Skeletal muscle tissue (tissue), 4 donors: Measurements from ENCODE around the gene UCP3. TPM values are rescaled to one million over a fixed set of nuclear protein-coding genes. Genes with fewer than 3 reads are reported as not detected.

Experiments
- H3K27ac ChIP-seq: one replicate; pipeline ENCODE4 v1.7.0; 2013; ENCODE audit warnings: mild to moderate bottlenecking, low read depth, low read length, inconsistent platforms
- H3K27me3 ChIP-seq, 3 donors: one replicate each; pipeline ENCODE4 v1.7.0; 2013; ENCODE audit warnings: low read length in 3 of 3; ENCODE audit not compliant: control insufficient read depth in 3 of 3, insufficient read depth in 3 of 3
- H3K36me3 ChIP-seq, 3 donors: one replicate each; pipeline ENCODE4 v1.7.0; 2013; ENCODE audit warnings: low read length in 3 of 3; ENCODE audit not compliant: control insufficient read depth in 3 of 3, insufficient read depth in 3 of 3
- H3K4me1 ChIP-seq, 3 donors: one replicate each; pipeline ENCODE4 v1.7.0; 2013; ENCODE audit warnings: low read length in 3 of 3, mild to moderate bottlenecking in 3 of 3; ENCODE audit not compliant: control insufficient read depth in 3 of 3, insufficient read depth in 3 of 3
- H3K4me3 ChIP-seq, 3 donors: one replicate each; pipeline ENCODE4 v1.7.0; 2013; ENCODE audit warnings: low read length in 3 of 3
- H3K9ac ChIP-seq, 3 donors: one replicate each; pipeline ENCODE4 v1.7.0; 2013; ENCODE audit warnings: low read length in 3 of 3, mild to moderate bottlenecking in 3 of 3, moderate library complexity in 2 of 3, low read depth in 1 of 3
- H3K9me3 ChIP-seq, 3 donors: one replicate each; pipeline ENCODE4 v1.7.0; 2013; ENCODE audit warnings: low read length in 3 of 3; ENCODE audit not compliant: control insufficient read depth in 3 of 3
- total RNA-seq: library from RNA; depleted of rRNA; stranded (reverse); fragments of >200 nt; gene quantifications from one replicate; pipeline ENCODE4 v1.2.3, GENCODE V29; 2014
- donor health status: Osteomylitis.

The UCP3 gene
- total RNA-seq, 1 donor from 2014 or later = 1.6 TPM

DNA sequence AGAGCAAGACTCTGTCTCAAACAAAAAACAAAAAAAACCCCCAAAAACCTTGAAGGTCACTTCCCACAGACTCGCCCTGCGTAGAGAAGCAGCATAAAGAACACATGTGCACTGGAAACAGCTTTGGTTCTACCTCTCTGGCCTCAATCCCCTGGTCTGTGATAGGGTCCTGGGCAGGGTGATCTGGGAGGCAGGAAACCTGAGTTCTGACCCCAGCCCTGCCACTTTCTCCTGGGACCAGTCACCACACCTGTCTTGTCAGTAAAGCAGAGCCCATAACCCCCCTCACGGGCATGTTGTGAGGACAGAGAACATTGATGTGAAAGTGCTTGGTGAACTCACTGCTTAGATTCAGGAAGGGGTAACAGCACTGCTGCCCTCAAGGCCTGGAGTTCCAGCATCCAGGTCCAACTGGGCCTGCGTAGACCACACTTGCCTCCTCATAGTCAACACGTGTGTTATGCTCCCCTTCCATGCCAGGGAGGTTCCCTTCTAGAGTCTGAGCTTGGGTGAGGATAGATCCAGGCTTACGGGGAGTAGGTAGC is 37.6 kb downstream of the UCP3 start:
- H3K9ac ChIP-seq = peak overlapping the region in 1 of 3 donors; percentile 33
- H3K9me3 ChIP-seq = no peaks in the 10 kb centered on the region
- H3K4me3 ChIP-seq = no peak overlapping the region
- peaks cover 16 to 22% (median 20%) of the 10 kb centered on the region in 3 donors for H3K36me3 ChIP-seq
- no peak overlapping the region for H3K27ac ChIP-seq
- H3K4me1 ChIP-seq = peaks cover 0 to 5% (median 0%) of the 10 kb centered on the region in 3 donors
- H3K27me3 ChIP-seq = no peaks in the 10 kb centered on the region

GRCh38 chr11:73969991-73970800 is 38.7 kb downstream of the UCP3 start:
- H3K27me3 ChIP-seq = no peaks in the 10 kb centered on the region
- no peaks in the 10 kb centered on the region for H3K9me3 ChIP-seq
- peak overlapping the region in 1 of 3 donors; percentile 3 for H3K9ac ChIP-seq
- H3K36me3 ChIP-seq = peaks cover 9 to 13% (median 13%) of the 10 kb centered on the region in 3 donors
- H3K27ac ChIP-seq = no peak overlapping the region
- H3K4me1 ChIP-seq = peaks cover 0 to 5% (median 0%) of the 10 kb centered on the region in 3 donors
- H3K4me3 ChIP-seq = no peak overlapping the region

- H3K36me3 ChIP-seq = peaks cover 2 to 4% (median 3%) of the 10 kb centered on the region in 3 donors
- no peak overlapping the region for H3K9ac ChIP-seq
- peaks cover 2 to 11% (median 2%) of the 10 kb centered on the region in 3 donors for H3K4me1 ChIP-seq
- no peaks in the 10 kb centered on the region for H3K9me3 ChIP-seq
- no peak overlapping the region for H3K27ac ChIP-seq
- no peaks in the 10 kb centered on the region for H3K27me3 ChIP-seq
- H3K4me3 ChIP-seq = no peak overlapping the region
Observed at GRCh38 chr11:73969091-73969490, 39.8 kb downstream of the UCP3 start.

DNA sequence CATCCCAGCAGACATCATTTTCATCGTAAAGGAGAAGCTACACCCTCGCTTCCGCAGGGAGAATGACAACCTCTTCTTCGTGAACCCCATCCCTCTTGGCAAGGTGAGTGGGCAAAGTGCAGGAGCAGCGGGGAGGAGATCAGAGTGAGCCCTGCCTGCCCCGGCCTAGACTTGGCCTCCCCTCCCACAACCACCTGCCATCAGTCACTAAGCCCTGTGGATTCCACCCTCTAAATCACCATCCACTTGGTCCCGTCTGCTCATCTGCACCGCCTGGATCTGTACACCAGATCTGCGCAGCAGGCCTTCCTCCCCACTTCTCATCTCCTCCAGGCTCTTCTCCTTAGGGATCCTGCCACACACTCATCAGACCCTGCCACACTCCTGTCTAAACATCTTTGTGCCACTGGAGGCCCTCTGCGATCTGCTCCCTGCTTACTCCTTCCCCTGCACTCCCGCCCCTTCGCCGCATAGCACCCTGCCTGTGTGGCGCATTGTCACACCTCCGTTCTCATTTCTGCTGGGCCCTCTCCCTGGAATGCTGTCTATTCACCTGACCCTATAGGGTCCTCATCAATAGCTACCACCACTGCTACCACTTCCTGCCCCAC is 40.4 kb downstream of the UCP3 start:
- Histone ChIP-seq H3K27ac (no peak overlapping the region), H3K9me3 (no peaks in the 10 kb centered on the region), H3K4me1 (peaks cover 5 to 13% (median 8%) of the 10 kb centered on the region in 3 donors), H3K36me3 (no peaks in the 10 kb centered on the region), H3K4me3 (no peak overlapping the region), H3K27me3 (no peaks in the 10 kb centered on the region), H3K9ac (no peak overlapping the region)

DNA sequence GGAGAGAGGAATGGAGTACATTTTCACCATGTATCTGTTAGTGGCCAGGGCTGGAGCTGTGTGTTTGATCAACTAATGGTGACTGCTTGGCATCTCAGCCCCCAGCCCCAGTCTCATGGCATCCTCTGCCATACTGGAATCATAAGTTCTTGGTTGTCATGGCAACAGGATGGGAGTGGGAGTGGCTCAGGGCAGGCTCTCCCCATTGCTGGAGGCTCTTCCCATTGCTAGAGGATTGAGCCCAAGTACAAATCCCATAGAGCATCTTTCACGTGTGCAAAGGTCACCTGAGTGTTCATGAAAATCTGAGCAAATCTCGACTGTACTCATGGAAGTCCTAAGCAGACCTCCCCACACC is 43.1 kb downstream of the UCP3 start:
- no peaks in the 10 kb centered on the region for H3K9me3 ChIP-seq
- H3K9ac ChIP-seq = no peak overlapping the region
- H3K36me3 ChIP-seq = no peaks in the 10 kb centered on the region
- no peaks in the 10 kb centered on the region for H3K27me3 ChIP-seq
- H3K4me3 ChIP-seq = no peak overlapping the region
- H3K4me1 ChIP-seq = peaks cover 5 to 13% (median 10%) of the 10 kb centered on the region in 3 donors
- no peak overlapping the region for H3K27ac ChIP-seq

DNA sequence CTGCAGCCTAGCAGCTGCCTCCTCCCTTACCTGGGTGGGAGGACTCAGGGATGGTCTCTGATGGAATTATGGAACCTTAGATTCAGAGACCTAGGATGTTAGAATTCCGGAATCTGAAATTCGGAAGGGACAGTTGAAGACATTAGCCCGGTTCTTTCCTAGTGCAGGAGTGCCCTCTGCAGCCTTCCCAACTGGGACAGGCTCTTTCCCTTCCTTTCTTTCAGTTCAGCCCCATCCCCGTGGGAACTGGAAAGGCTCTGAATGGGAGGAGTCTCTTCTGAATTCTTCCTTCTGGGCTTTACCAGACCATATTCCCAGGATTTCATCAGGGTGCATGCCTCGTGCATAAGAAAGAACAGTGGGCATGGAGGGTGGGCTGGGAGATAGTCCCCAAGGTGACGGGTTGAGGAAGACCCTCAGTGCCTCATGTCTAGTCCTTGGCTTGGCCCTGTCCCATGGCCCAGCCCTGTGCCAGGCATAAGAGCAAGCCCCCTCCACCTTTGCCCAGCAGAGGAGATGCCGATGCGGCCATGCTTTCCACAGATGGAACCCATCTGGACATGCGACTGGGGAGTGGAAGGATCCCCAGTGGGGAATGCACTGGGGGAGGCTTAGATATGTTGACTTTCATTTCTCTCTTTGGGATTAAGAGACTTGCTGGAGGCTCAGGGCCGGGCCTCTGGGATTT is 43.7 kb downstream of the UCP3 start:
- no peaks in the 10 kb centered on the region for H3K27me3 ChIP-seq
- no peak overlapping the region for H3K9ac ChIP-seq
- no peaks in the 10 kb centered on the region for H3K9me3 ChIP-seq
- no peak overlapping the region for H3K27ac ChIP-seq
- peaks cover 5 to 13% (median 10%) of the 10 kb centered on the region in 3 donors for H3K4me1 ChIP-seq
- no peaks in the 10 kb centered on the region for H3K36me3 ChIP-seq
- no peak overlapping the region for H3K4me3 ChIP-seq

- no peaks in the 10 kb centered on the region for H3K9me3 ChIP-seq
Observed at GRCh38 chr11:73963861-73964260, 45.0 kb downstream of the UCP3 start.

DNA sequence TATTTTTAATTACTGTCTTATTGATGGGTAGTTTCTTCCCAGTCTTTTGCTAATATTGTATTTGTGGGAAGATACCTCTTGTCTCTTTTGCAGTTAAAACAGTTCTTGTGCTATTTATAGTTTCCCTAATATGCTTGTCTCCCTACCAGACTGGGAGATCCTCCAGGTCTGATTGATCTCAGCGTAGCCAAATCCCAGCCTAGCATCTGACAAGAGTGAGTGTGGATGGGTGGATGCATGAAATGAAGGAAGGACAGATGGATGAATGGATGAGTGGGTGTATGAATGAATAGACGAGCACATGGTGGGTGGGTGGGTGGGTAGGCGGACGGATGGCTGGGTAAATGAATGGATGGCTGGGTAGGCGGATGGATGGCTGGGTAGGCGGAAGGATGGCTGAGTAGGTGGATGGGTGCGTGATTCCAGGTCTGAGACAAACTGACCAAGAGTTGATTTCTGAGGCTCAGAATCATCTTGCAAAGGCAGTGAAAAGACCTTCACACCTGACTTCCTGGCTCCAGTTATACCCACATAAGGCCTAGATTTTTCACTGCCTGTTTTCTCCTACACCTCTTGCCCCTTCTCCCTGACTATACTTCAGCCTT is 46.7 kb downstream of the UCP3 start:
- Histone ChIP-seq H3K4me3 (no peak overlapping the region), H3K9me3 (no peaks in the 10 kb centered on the region), H3K27me3 (peaks cover 0 to 14% (median 3%) of the 10 kb centered on the region in 3 donors), H3K36me3 (no peaks in the 10 kb centered on the region), H3K9ac (no peak overlapping the region), H3K27ac (no peak overlapping the region), H3K4me1 (peaks cover 5 to 13% (median 10%) of the 10 kb centered on the region in 3 donors)

More at GRCh38 chr11:73963861-73964260, 45.0 kb downstream of the UCP3 start:
- peaks cover 5 to 13% (median 10%) of the 10 kb centered on the region in 3 donors for H3K4me1 ChIP-seq
- H3K36me3 ChIP-seq = no peaks in the 10 kb centered on the region
- peak overlapping the region; percentile 24 to 64 (median 61) for H3K9ac ChIP-seq
- H3K27me3 ChIP-seq = no peaks in the 10 kb centered on the region
- H3K4me3 ChIP-seq = peak overlapping the region in 2 of 3 donors; percentile 21 to 29
- peak overlapping the region; percentile 7 for H3K27ac ChIP-seq

- Histone ChIP-seq H3K36me3 (no peaks in the 10 kb centered on the region), H3K9me3 (no peaks in the 10 kb centered on the region)
Observed at GRCh38 chr11:73961321-73961720, 47.6 kb downstream of the UCP3 start.

More at GRCh38 chr11:73961321-73961720, 47.6 kb downstream of the UCP3 start:
- peaks cover 5 to 13% (median 10%) of the 10 kb centered on the region in 3 donors for H3K4me1 ChIP-seq
- H3K9ac ChIP-seq = no peak overlapping the region
- peaks cover 0 to 23% (median 7%) of the 10 kb centered on the region in 3 donors for H3K27me3 ChIP-seq
- no peak overlapping the region for H3K27ac ChIP-seq
- no peak overlapping the region for H3K4me3 ChIP-seq
